Measurements from ENCODE around the gene ACSL1. TPM values are rescaled to one million over a fixed set of nuclear protein-coding genes. Genes with fewer than 3 reads are reported as not detected.

The ACSL1 gene
- total and polyA plus RNA-seq, 9 of the 15 experiments (the other 6 are each of a cell fraction or from before 2014, with no cell fraction given) = 6.7 to 24.1 (median 15.0) TPM

DNA sequence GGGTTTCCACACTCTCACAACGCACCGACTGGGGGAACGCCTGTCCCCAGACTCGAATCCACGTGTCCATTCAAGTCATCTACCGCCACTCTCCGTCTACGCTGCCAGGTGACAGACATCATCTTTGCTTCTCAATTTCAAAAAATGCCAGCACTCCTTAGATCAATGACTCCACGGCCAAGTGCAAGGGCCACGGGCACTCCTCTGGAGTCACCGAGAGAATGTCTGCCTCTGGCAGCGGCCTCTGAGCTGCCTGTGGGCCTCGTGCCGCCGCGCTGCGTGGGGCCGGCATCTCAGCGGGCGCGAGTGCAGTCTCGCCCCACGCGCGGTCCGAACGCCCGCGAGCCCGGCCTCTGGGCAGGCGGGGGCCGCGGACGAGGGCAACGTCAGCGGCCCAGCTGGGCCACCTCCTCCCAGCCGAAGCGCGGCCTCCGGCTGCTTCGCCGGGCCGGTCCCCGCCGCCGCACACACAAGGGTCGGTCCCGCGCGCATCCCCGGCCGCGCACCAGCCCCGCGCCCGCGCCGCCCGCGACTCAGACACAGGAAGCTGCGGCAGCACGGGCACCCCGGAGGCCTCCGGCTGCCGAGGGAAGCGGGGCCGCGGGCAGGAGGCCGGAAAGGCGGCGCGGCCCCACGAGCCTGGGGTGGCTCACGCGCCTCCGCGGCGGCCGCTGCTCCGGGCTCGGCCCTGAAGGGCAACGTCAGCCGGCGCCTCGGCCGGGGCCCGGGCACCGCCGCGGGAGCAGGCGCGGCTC is 450 bp downstream of the ACSL1 start (continued):
- TF ChIP-seq CCNT2 (IDR thresholded peaks at IDR 0.05; ENCODE audit: borderline replicate concordance, extremely low read depth, insufficient read length, low read depth, low read length) (peak; percentile 27), ZNF609 (CRISPR knock-in tag; IDR thresholded peaks at IDR 0.05; ENCODE audit: borderline replicate concordance) (no peak), STAT6 (CRISPR knock-in tag; IDR thresholded peaks at IDR 0.05) (no peak), KDM1A (IDR thresholded peaks at IDR 0.05) (no peak), TRIM28 (IDR thresholded peaks at IDR 0.05) (no peak), ZNF324 (CRISPR knock-in tag; IDR thresholded peaks at IDR 0.05) (no peak), RBFOX2 (IDR thresholded peaks at IDR 0.05; ENCODE audit: low read depth, low read length) (peak; percentile 8), IFI16 (CRISPR knock-in tag; IDR thresholded peaks at IDR 0.05) (no peak), CEBPB (tag; IDR thresholded peaks at IDR 0.05) (no peak), CHD4 (IDR thresholded peaks at IDR 0.05; ENCODE audit: insufficient read depth, insufficient replicate concordance, low read depth, low read length, poor library complexity, severe bottlenecking) (no peak), ZNF263 (CRISPR knock-in tag; IDR thresholded peaks at IDR 0.05; ENCODE audit: borderline replicate concordance) (no peak), ZNF133 (CRISPR knock-in tag; IDR thresholded peaks at IDR 0.05) (no peak), FOXJ2 (tag; IDR thresholded peaks at IDR 0.05) (no peak), ZNF699 (CRISPR knock-in tag; IDR thresholded peaks at IDR 0.05; ENCODE audit: insufficient replicate concordance) (no peak), NRF1 (conservative IDR thresholded peaks at IDR 0.05 in 1 of 2, IDR thresholded peaks at IDR 0.05 in 1 of 2) (peak in 1 of 2 experiments; percentile 71; a peak in 2 of 4 replicates)
- TF ChIP-seq, protein P1, sequence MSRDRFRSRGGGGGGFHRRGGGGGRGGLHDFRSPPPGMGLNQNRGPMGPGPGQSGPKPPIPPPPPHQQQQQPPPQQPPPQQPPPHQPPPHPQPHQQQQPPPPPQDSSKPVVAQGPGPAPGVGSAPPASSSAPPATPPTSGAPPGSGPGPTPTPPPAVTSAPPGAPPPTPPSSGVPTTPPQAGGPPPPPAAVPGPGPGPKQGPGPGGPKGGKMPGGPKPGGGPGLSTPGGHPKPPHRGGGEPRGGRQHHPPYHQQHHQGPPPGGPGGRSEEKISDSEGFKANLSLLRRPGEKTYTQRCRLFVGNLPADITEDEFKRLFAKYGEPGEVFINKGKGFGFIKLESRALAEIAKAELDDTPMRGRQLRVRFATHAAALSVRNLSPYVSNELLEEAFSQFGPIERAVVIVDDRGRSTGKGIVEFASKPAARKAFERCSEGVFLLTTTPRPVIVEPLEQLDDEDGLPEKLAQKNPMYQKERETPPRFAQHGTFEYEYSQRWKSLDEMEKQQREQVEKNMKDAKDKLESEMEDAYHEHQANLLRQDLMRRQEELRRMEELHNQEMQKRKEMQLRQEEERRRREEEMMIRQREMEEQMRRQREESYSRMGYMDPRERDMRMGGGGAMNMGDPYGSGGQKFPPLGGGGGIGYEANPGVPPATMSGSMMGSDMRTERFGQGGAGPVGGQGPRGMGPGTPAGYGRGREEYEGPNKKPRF (IDR thresholded peaks at IDR 0.05; ENCODE audit: low read depth, low read length) = no peak

All from K562 (cell line).